Osteoblast (primary cell): ENCODE results near the gene ZMYM4. TPM values are rescaled to one million over a fixed set of nuclear protein-coding genes. Genes with fewer than 3 reads are reported as not detected.

Experiments
- DNase-seq: peaks from one replicate; pipeline ENCODE4 v3.0.0; 2011; ENCODE audit warnings: low spot score, mixed read lengths; ENCODE audit not compliant: insufficient read length; ENCODE audit errors: missing footprints
- H2AFZ ChIP-seq: 2 replicates; pipeline ENCODE4 v1.6.0; 2011; ENCODE audit warnings: mild to moderate bottlenecking, low read length
- H3K27ac ChIP-seq: 2 replicates; pipeline ENCODE4 v1.5.1; 2011; ENCODE audit warnings: mild to moderate bottlenecking, low read depth, low read length, moderate library complexity
- H3K27me3 ChIP-seq: 2 replicates; pipeline ENCODE4 v1.6.0; 2012; ENCODE audit warnings: mild to moderate bottlenecking, control low read depth, inconsistent platforms, low read length, moderate library complexity; ENCODE audit not compliant: insufficient read depth
- H3K36me3 ChIP-seq: 2 replicates; pipeline ENCODE4 v1.5.1; 2011; ENCODE audit warnings: mild to moderate bottlenecking, low read length, control low read depth, moderate library complexity; ENCODE audit not compliant: insufficient read depth
- H3K4me1 ChIP-seq: 2 replicates; pipeline ENCODE4 v1.5.1; 2011; ENCODE audit warnings: mild to moderate bottlenecking, low read length, control low read depth, moderate library complexity; ENCODE audit not compliant: insufficient read depth
- H3K4me2 ChIP-seq: 2 replicates; pipeline ENCODE4 v1.6.0; 2011; ENCODE audit warnings: mild to moderate bottlenecking, low read length; ENCODE audit not compliant: insufficient read depth
- H3K4me3 ChIP-seq: fragments of 200-600 bp; sonication (generic); 3 replicates; pipeline ENCODE4 v1.5.1; 2012; ENCODE audit warnings: mild to moderate bottlenecking, low read length, inconsistent platforms; ENCODE audit not compliant: insufficient read depth
- H3K79me2 ChIP-seq: 2 replicates; pipeline ENCODE4 v1.6.0; 2012; ENCODE audit warnings: mild to moderate bottlenecking, low read length, control low read depth, inconsistent platforms; ENCODE audit not compliant: insufficient read depth
- H3K9me3 ChIP-seq: 2 replicates; pipeline ENCODE4 v1.5.1; 2011; ENCODE audit warnings: low read depth, low read length, control low read depth
- H4K20me1 ChIP-seq: 2 replicates; pipeline ENCODE4 v1.6.0; 2012; ENCODE audit warnings: mild to moderate bottlenecking, low read length, control low read depth; ENCODE audit not compliant: insufficient read depth
- CTCF ChIP-seq: IDR thresholded peaks from 2 replicates; pipeline ENCODE4 v1.5.1; 2011; ENCODE audit warnings: mild to moderate bottlenecking, low read depth, low read length, moderate library complexity; ENCODE audit errors: extremely low read depth
- total RNA-seq: library from RNA; depleted of rRNA; stranded (reverse); fragments of >200 nt; gene quantifications from 2 replicates; pipeline ENCODE4 v1.2.3, GENCODE V29; 2012

ZMYM4 gene
- total RNA-seq, 1 donor: 49.9 TPM

DNA sequence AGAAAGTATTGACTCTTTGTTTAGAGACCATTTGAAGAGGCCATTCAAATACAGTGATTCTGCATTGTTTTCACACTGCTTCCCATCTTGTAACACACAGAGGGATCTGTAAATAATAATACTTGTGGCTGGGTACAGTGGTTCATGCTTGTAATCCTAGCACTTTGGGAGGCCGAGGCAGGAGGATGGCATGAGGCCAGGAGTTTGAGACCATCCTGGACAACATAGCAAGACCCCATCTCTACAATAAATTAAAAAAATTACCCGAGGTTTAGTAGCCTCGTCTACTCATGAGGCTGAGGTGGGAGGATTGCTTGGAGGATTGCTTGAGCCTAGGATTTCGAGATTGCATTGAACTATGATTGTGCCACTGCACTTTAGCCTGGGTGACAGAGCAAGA is 5.7 kb downstream of the ZMYM4 start:
- no peaks in the 10 kb centered on the region for H3K36me3 ChIP-seq
- H4K20me1 ChIP-seq: peaks cover 36% of the 10 kb centered on the region

GRCh38 chr1:35278886-35279554 is 10.5 kb downstream of the ZMYM4 start:
- DNase-seq: no peak
- H3K79me2 ChIP-seq: peaks cover 86% of the 10 kb centered on the region
- peaks cover 2% of the 10 kb centered on the region for H3K4me1 ChIP-seq
- no peaks in the 10 kb centered on the region for H3K9me3 ChIP-seq
- no peak overlapping the region for H3K4me2 ChIP-seq
- H2AFZ ChIP-seq: no peak overlapping the region
- peaks cover 16% of the 10 kb centered on the region for H4K20me1 ChIP-seq
- no peaks in the 10 kb centered on the region for H3K27me3 ChIP-seq
- no peak overlapping the region for H3K4me3 ChIP-seq
- H3K27ac ChIP-seq: no peak overlapping the region
- TF ChIP-seq CTCF: no peak
- H3K36me3 ChIP-seq: no peaks in the 10 kb centered on the region

More for the DNA sequence above, 5.7 kb downstream of the ZMYM4 start:
- no peaks in the 10 kb centered on the region for H3K27me3 ChIP-seq
- no peak for DNase-seq
- H3K9me3 ChIP-seq: no peaks in the 10 kb centered on the region
- peaks cover 6% of the 10 kb centered on the region for H3K4me1 ChIP-seq
- H3K79me2 ChIP-seq: peaks cover 96% of the 10 kb centered on the region
- no peak for TF ChIP-seq CTCF
- no peak overlapping the region for H3K4me3 ChIP-seq
- no peak overlapping the region for H3K4me2 ChIP-seq
- no peak overlapping the region for H3K27ac ChIP-seq
- no peak overlapping the region for H2AFZ ChIP-seq

- Histone ChIP-seq H3K27me3 (no peaks in the 10 kb centered on the region), H3K79me2 (peaks cover 86% of the 10 kb centered on the region), H3K4me3 (no peak overlapping the region), H3K9me3 (no peaks in the 10 kb centered on the region), H3K27ac (no peak overlapping the region), H3K4me2 (no peak overlapping the region), H3K36me3 (no peaks in the 10 kb centered on the region), H4K20me1 (peaks cover 16% of the 10 kb centered on the region), H2AFZ (no peak overlapping the region), H3K4me1 (peaks cover 2% of the 10 kb centered on the region)
- DNase-seq: no peak
- TF ChIP-seq CTCF: no peak
Measured at GRCh38 chr1:35279555-35279904, 11.0 kb downstream of the ZMYM4 start.

GRCh38 chr1:35280006-35280405 is 11.5 kb downstream of the ZMYM4 start:
- no peak for TF ChIP-seq CTCF
- Histone ChIP-seq H3K4me3 (no peak overlapping the region), H3K9me3 (no peaks in the 10 kb centered on the region), H3K4me2 (no peak overlapping the region), H2AFZ (no peak overlapping the region), H3K36me3 (no peaks in the 10 kb centered on the region), H4K20me1 (peaks cover 16% of the 10 kb centered on the region), H3K27ac (no peak overlapping the region), H3K27me3 (no peaks in the 10 kb centered on the region), H3K4me1 (peaks cover 2% of the 10 kb centered on the region), H3K79me2 (peaks cover 86% of the 10 kb centered on the region)
- DNase-seq: no peak
